Measurements from ENCODE around the gene NPRL2. TPM values are rescaled to one million over a fixed set of nuclear protein-coding genes. Genes with fewer than 3 reads are reported as not detected.

Gene NPRL2
- total and polyA plus RNA-seq, 2 of the 8 experiments (the other 6 are each of a cell fraction or from before 2014, with no cell fraction given): 28.4 to 51.4 TPM

DNA sequence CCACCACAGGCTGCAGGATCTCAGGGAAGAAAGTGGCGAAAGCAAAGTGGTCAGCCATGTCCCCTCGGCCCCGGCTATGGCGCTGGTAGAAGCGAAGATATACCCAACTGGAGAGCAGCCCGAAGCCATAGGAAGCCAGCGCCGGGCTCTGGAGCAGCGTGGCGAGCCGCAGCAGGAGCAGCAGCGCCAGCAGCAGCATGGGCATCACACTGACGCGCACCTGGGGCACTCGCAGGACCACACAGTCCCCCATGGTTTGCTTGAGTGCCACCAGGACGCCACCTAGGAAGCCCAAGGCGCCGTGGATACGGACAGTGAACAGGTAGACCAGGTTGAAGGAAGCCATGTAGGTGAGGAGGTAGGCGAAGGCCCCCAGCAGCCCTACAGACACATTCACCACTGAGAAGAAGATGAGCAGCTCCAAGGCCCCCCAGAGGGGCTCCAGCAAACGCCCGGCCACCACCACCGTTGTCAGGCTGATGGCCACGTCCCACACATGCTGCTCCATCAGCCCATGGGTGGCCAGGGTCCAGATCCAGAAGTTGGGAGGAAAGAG, 7.9 kb upstream of the NPRL2 start:
- H2AFZ ChIP-seq (ENCODE audit: low read length): no peak overlapping the region
- H4K91ac ChIP-seq (replicated peaks; ENCODE audit: insufficient read length, low read length): no peak overlapping the region
- H2BK20ac ChIP-seq (ENCODE audit: low read length): no peak overlapping the region
- H3K27ac ChIP-seq (ENCODE audit: low read depth, low read length): no peak overlapping the region
- peak overlapping the region; percentile 72 to 87 for H3K4me2 ChIP-seq (ENCODE audit: insufficient read depth in 1 of 2, low read depth in 2 of 2, low read length in 2 of 2)
- 89% methylated on average over 24 of the region's 24 CpGs; no CpG with 5 or more reads in 1 of the 2 experiments for WGBS, 2 experiments (ENCODE audit: extremely low coverage in 1 of 2, insufficient coverage in 1 of 2, insufficient read length in 1 of 2, insufficient replicate concordance in 2 of 2, low coverage in 1 of 2, low lambda C conversion rate in 2 of 2, missing lambda C conversion rate in 1 of 2)
- H3K14ac ChIP-seq (ENCODE audit: insufficient read length): no peak overlapping the region
- ChIA-PET POLR2A (ENCODE audit: partially characterized antibody) (interaction anchor here (2.0 kb wide), 1 partner anchor 11 kb away, joined by 6 read pairs; no protein-coding TSS in a partner anchor), CTCF (ENCODE audit: partially characterized antibody) (interaction anchor here (1.1 to 6.6 kb wide), 4 partner anchors 11 to 186 kb away, joined by 4 to 47 read pairs (median 22); partner anchors contain the start of gene ZMYND10)
- H2BK5ac ChIP-seq (ENCODE audit: low read depth, low read length): no peak overlapping the region
- H3K9ac ChIP-seq (replicated peaks in 1 of 4; ENCODE audit: extremely low read depth in 1 of 4, low read depth in 3 of 4, low read length in 3 of 4): peak overlapping the region; percentile 36 to 88 (median 70); a peak in 5 of 7 replicates
- no peak overlapping the region for H3K56ac ChIP-seq (replicated peaks; ENCODE audit: insufficient read length, low read depth, low read length)
- H2BK12ac ChIP-seq (ENCODE audit: low read depth, low read length): no peak overlapping the region
- H3K23me2 ChIP-seq (ENCODE audit: low read depth, low read length): peaks cover 10% of the 10 kb centered on the region; the same call in 1 of the 2 replicates
- H3K4me1 ChIP-seq (replicated peaks in 1 of 4; ENCODE audit: control insufficient read depth in 3 of 4, insufficient read depth in 4 of 4, low read length in 3 of 4): peaks cover 0 to 16% (median 8%) of the 10 kb centered on the region in 4 experiments; a peak in 6 of 7 replicates
- FAIRE-seq (no peak), DNase-seq (ENCODE audit: low read depth in 1 of 2, low spot score in 2 of 2) (no peak)
- H2BK120ac ChIP-seq (replicated peaks; ENCODE audit: low read depth, low read length): no peak overlapping the region
- no peak overlapping the region for H2BK15ac ChIP-seq (ENCODE audit: low read length)
- H3K79me1 ChIP-seq (ENCODE audit: low read depth, low read length): peaks cover 16% of the 10 kb centered on the region
- H4K8ac ChIP-seq (ENCODE audit: extremely low read depth, insufficient read depth, low read length): peak overlapping the region; percentile 36
- TF ChIP-seq SIRT6 (IDR thresholded peaks at IDR 0.05; ENCODE audit: low read length) (no peak), MAFK (IDR thresholded peaks at IDR 0.05; ENCODE audit: low read depth, low read length) (no peak), TCF12 (IDR thresholded peaks at IDR 0.05; ENCODE audit: low read depth, low read length) (no peak), BCL11A (IDR thresholded peaks at IDR 0.05; ENCODE audit: low read depth in 2 of 2, low read length in 2 of 2) (no peak), NRF1 (IDR thresholded peaks at IDR 0.05; ENCODE audit: low read depth, low read length) (no peak)
- TF ChIP-seq, protein P1, sequence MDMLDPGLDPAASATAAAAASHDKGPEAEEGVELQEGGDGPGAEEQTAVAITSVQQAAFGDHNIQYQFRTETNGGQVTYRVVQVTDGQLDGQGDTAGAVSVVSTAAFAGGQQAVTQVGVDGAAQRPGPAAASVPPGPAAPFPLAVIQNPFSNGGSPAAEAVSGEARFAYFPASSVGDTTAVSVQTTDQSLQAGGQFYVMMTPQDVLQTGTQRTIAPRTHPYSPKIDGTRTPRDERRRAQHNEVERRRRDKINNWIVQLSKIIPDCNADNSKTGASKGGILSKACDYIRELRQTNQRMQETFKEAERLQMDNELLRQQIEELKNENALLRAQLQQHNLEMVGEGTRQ (IDR thresholded peaks at IDR 0.05; ENCODE audit: low read length): no peak
- no peak overlapping the region for H2AK5ac ChIP-seq (ENCODE audit: low read depth, low read length)
- H4K5ac ChIP-seq (ENCODE audit: insufficient read length, low read depth, low read length): no peak overlapping the region
- H3K36me3 ChIP-seq (ENCODE audit: control insufficient read depth in 2 of 4, insufficient read depth in 4 of 4, low read length in 3 of 4): peaks cover 3 to 10% (median 5%) of the 10 kb centered on the region in 4 experiments; a peak in 5 of 8 replicates
- peaks cover 9 to 24% of the 10 kb centered on the region in 2 experiments for H4K20me1 ChIP-seq (replicated peaks in 1 of 2; ENCODE audit: control insufficient read depth in 1 of 2, insufficient read depth in 2 of 2, low read length in 2 of 2)
- peak overlapping the region; percentile 75 to 85 (median 83) for H3K4me3 ChIP-seq (ENCODE audit: extremely low read depth in 1 of 4, insufficient read depth in 2 of 4, low read depth in 3 of 4, low read length in 4 of 4)
- H3K27me3 ChIP-seq (replicated peaks in 1 of 4; ENCODE audit: control insufficient read depth in 3 of 4, extremely low read depth in 1 of 4, insufficient read depth in 3 of 4, low read length in 3 of 4): no peaks in the 10 kb centered on the region; a peak in 1 of 7 replicates
- H3K18ac ChIP-seq (ENCODE audit: extremely low read depth, low read length): no peak overlapping the region
- H3K23ac ChIP-seq (ENCODE audit: insufficient read length): no peak overlapping the region
- H3K79me2 ChIP-seq (ENCODE audit: control insufficient read depth in 1 of 2, insufficient read depth in 2 of 2, low read length in 2 of 2): peaks cover 0 to 26% of the 10 kb centered on the region in 2 experiments; a peak in 2 of 4 replicates
- H3K9me3 ChIP-seq (ENCODE audit: insufficient read depth in 2 of 2, low read depth in 1 of 2, low read length in 1 of 2): no peaks in the 10 kb centered on the region
- no peak overlapping the region for H3K4ac ChIP-seq (replicated peaks; ENCODE audit: insufficient read length, low read depth, low read length)

All from H1 (cell line).